HG03175 (cell line): ENCODE measurements around the gene ARHGEF19.
"Not testable (repeated sequence)": the region's sequence is repeated elsewhere in the genome, so short reads cannot be mapped to it uniquely, and the experiment has no call there.

Experiments
- ATAC-seq: cut with Tn5 transposase; IDR thresholded peaks from one replicate; pipeline ENCODE4 v1.9.1; 2021; ENCODE audit warnings: mild to moderate bottlenecking, moderate library complexity; ENCODE audit not compliant: unreplicated experiment

The ARHGEF19 gene

GRCh38 chr1:16205891-16206546 is 6.4 kb downstream of the ARHGEF19 start:
- ATAC-seq = peak; percentile 1

- no peak for ATAC-seq
Observed at GRCh38 chr1:16205334-16205671, 7.1 kb downstream of the ARHGEF19 start.

GRCh38 chr1:16204634-16205333 is 7.7 kb downstream of the ARHGEF19 start:
- ATAC-seq = no peak

- ATAC-seq = no peak
Observed at GRCh38 chr1:16204216-16204615, 8.2 kb downstream of the ARHGEF19 start.

GRCh38 chr1:16203550-16203949 is 8.9 kb downstream of the ARHGEF19 start:
- ATAC-seq = no peak

GRCh38 chr1:16202281-16203210 is 9.9 kb downstream of the ARHGEF19 start:
- no peak for ATAC-seq

- ATAC-seq = no peak
Observed at GRCh38 chr1:16199700-16200099, 12.8 kb downstream of the ARHGEF19 start.

GRCh38 chr1:16199157-16199501 is 13.3 kb downstream of the ARHGEF19 start:
- ATAC-seq = no peak

- ATAC-seq = no peak
Observed at GRCh38 chr1:16198444-16199156, 13.9 kb downstream of the ARHGEF19 start.

GRCh38 chr1:16196874-16197273 is 15.6 kb downstream of the ARHGEF19 start:
- ATAC-seq = no peak

- not testable (repeated sequence) for ATAC-seq
Observed at GRCh38 chr1:16196139-16196538, 16.3 kb downstream of the ARHGEF19 start.

- no peak for ATAC-seq
Observed at GRCh38 chr1:16195518-16195905, 16.9 kb downstream of the ARHGEF19 start.

- ATAC-seq = no peak
Observed at GRCh38 chr1:16191916-16192546, 20.4 kb downstream of the ARHGEF19 start.

GRCh38 chr1:16191309-16191708 is 21.1 kb downstream of the ARHGEF19 start:
- ATAC-seq = no peak

- no peak for ATAC-seq
Observed at GRCh38 chr1:16189921-16190621, 22.4 kb downstream of the ARHGEF19 start.

- ATAC-seq = no peak
Observed at GRCh38 chr1:16189003-16189402, 23.4 kb downstream of the ARHGEF19 start.

GRCh38 chr1:16187748-16188401 is 24.6 kb downstream of the ARHGEF19 start:
- ATAC-seq = no peak

GRCh38 chr1:16186655-16187235 is 25.7 kb downstream of the ARHGEF19 start:
- no peak for ATAC-seq
